Transverse colon (tissue), 4 donors: ENCODE data around the gene UQCC5.

ENCODE experiments used
- CTCF ChIP-seq, 5 experiments: fragments of 200-600 bp in 3 of 5; fragments of 450-650 bp in 2 of 5; sonication (generic) in 3 of 5; IDR thresholded peaks; 1 replicate in 2 of 5; 2 replicates in 3 of 5; pipeline ENCODE4 v1.5.1; 2016 to 2017; ENCODE audit warnings: antibody characterized with exemption in 5 of 5, inconsistent platforms in 3 of 5, mild to moderate bottlenecking in 2 of 5, moderate library complexity in 1 of 5
- POLR2A ChIP-seq: fragments of 450-650 bp; IDR thresholded peaks from one replicate; pipeline ENCODE4 v1.6.1; 2016; ENCODE audit warnings: antibody characterized with exemption, mild to moderate bottlenecking, moderate library complexity
- POLR2AphosphoS5 ChIP-seq, 3 donors: sonication (generic); formaldehyde crosslinking; IDR thresholded peaks; one replicate each; pipeline ENCODE4 v1.6.1; 2016; ENCODE audit warnings: antibody characterized with exemption in 3 of 3

- TF ChIP-seq CTCF (IDR thresholded peaks at IDR 0.05) (no peak), POLR2A (no peak), POLR2AphosphoS5 (IDR thresholded peaks at IDR 0.05) (no peak)
These were observed 11.4 kb upstream of the UQCC5 start for GRCh38 chr3:52524752-52525679.
